ENCODE results near the gene RLN3. TPM values are rescaled to one million over a fixed set of nuclear protein-coding genes. Genes with fewer than 3 reads are reported as not detected.
A peak's percentile ranks its signal among the peaks of the same experiment; 100 is the strongest.

The RLN3 gene
- total RNA-seq, 1 donor from 2014 or later = not detected

GRCh38 chr19:13999085-13999484 lies 28.9 kb upstream of the RLN3 start:
- Mint-ChIP-seq H3K27me3 (ENCODE audit: unreplicated experiment) (no peaks in the 10 kb centered on the region), H3K4me3 (ENCODE audit: unreplicated experiment) (no peak overlapping the region), H3K27ac (ENCODE audit: unreplicated experiment) (no peak overlapping the region), H3K9me3 (ENCODE audit: unreplicated experiment) (no peaks in the 10 kb centered on the region), H3K4me1 (ENCODE audit: unreplicated experiment) (peaks cover 12% of the 10 kb centered on the region), H3K36me3 (ENCODE audit: unreplicated experiment) (no peaks in the 10 kb centered on the region)
- no peak for DNase-seq (ENCODE audit: extremely low spot score, unreplicated experiment)
- no peak for TF ChIP-seq CTCF (IDR thresholded peaks at IDR 0.05)

GRCh38 chr19:14000691-14001375 lies 27.1 kb upstream of the RLN3 start:
- no peaks in the 10 kb centered on the region for H3K36me3 Mint-ChIP-seq (ENCODE audit: unreplicated experiment)
- TF ChIP-seq CTCF (IDR thresholded peaks at IDR 0.05) = no peak
- H3K9me3 Mint-ChIP-seq (ENCODE audit: unreplicated experiment) = no peaks in the 10 kb centered on the region
- H3K27me3 Mint-ChIP-seq (ENCODE audit: unreplicated experiment) = no peaks in the 10 kb centered on the region
- no peak for DNase-seq (ENCODE audit: extremely low spot score, unreplicated experiment)
- no peak overlapping the region for H3K4me3 Mint-ChIP-seq (ENCODE audit: unreplicated experiment)
- H3K27ac Mint-ChIP-seq (ENCODE audit: unreplicated experiment) = no peak overlapping the region
- peaks cover 14% of the 10 kb centered on the region for H3K4me1 Mint-ChIP-seq (ENCODE audit: unreplicated experiment)

GRCh38 chr19:14002571-14003250 lies 25.2 kb upstream of the RLN3 start:
- DNase-seq (ENCODE audit: extremely low spot score, unreplicated experiment) = no peak
- no peaks in the 10 kb centered on the region for H3K36me3 Mint-ChIP-seq (ENCODE audit: unreplicated experiment)
- H3K27me3 Mint-ChIP-seq (ENCODE audit: unreplicated experiment) = no peaks in the 10 kb centered on the region
- H3K9me3 Mint-ChIP-seq (ENCODE audit: unreplicated experiment) = no peaks in the 10 kb centered on the region
- TF ChIP-seq CTCF (IDR thresholded peaks at IDR 0.05) = no peak
- no peak overlapping the region for H3K4me3 Mint-ChIP-seq (ENCODE audit: unreplicated experiment)
- H3K4me1 Mint-ChIP-seq (ENCODE audit: unreplicated experiment) = peaks cover 18% of the 10 kb centered on the region
- peak overlapping the region; percentile 84 for H3K27ac Mint-ChIP-seq (ENCODE audit: unreplicated experiment)

GRCh38 chr19:14003251-14004055 lies 24.5 kb upstream of the RLN3 start:
- Mint-ChIP-seq H3K27me3 (ENCODE audit: unreplicated experiment) (no peaks in the 10 kb centered on the region), H3K4me1 (ENCODE audit: unreplicated experiment) (peaks cover 18% of the 10 kb centered on the region)
- DNase-seq (ENCODE audit: extremely low spot score, unreplicated experiment) = no peak

More at GRCh38 chr19:14003251-14004055, 24.5 kb upstream of the RLN3 start:
- Mint-ChIP-seq H3K4me3 (ENCODE audit: unreplicated experiment) (no peak overlapping the region), H3K9me3 (ENCODE audit: unreplicated experiment) (no peaks in the 10 kb centered on the region), H3K27ac (ENCODE audit: unreplicated experiment) (peak overlapping the region; percentile 84), H3K36me3 (ENCODE audit: unreplicated experiment) (no peaks in the 10 kb centered on the region)
- TF ChIP-seq CTCF (IDR thresholded peaks at IDR 0.05) = no peak

Data from osteocyte (in vitro differentiated cells).